ENCODE measurements around the gene VWA1.

VWA1 gene

GRCh38 chr1:1490633-1491230, 55.2 kb downstream of the VWA1 start:
- DNase-seq = no peak

- no peak for DNase-seq
These were observed 56.1 kb downstream of the VWA1 start for GRCh38 chr1:1491601-1492000.
